GM19099 (cell line): Measurements from ENCODE around the gene FAM240B.

Source experiments
- POLR2A ChIP-seq: IDR thresholded peaks from 3 replicates; pipeline ENCODE4 v1.6.1; 2011; ENCODE audit warnings: low read depth; ENCODE audit not compliant: insufficient read length; ENCODE audit errors: extremely low read depth

The FAM240B gene

GRCh38 chr9:38715684-38716083, 4.2 kb downstream of the FAM240B start:
- TF ChIP-seq POLR2A = no peak

- no peak for TF ChIP-seq POLR2A
These were observed 6.5 kb downstream of the FAM240B start for GRCh38 chr9:38713426-38713825.

GRCh38 chr9:38708759-38709158, 11.2 kb downstream of the FAM240B start:
- no peak for TF ChIP-seq POLR2A

- no peak for TF ChIP-seq POLR2A
These were observed 11.9 kb downstream of the FAM240B start for GRCh38 chr9:38707885-38708637.

GRCh38 chr9:38706493-38706892, 13.4 kb downstream of the FAM240B start:
- no peak for TF ChIP-seq POLR2A

- no peak for TF ChIP-seq POLR2A
These were observed 14.0 kb downstream of the FAM240B start for GRCh38 chr9:38705917-38706316.

- no peak for TF ChIP-seq POLR2A
These were observed 19.2 kb downstream of the FAM240B start for GRCh38 chr9:38700695-38701094.

GRCh38 chr9:38699337-38699736, 20.6 kb downstream of the FAM240B start:
- no peak for TF ChIP-seq POLR2A

GRCh38 chr9:38697776-38698300, 22.1 kb downstream of the FAM240B start:
- TF ChIP-seq POLR2A = no peak

- no peak for TF ChIP-seq POLR2A
These were observed 22.9 kb downstream of the FAM240B start for GRCh38 chr9:38696999-38697398.

GRCh38 chr9:38694676-38695075, 25.3 kb downstream of the FAM240B start:
- TF ChIP-seq POLR2A = no peak

GRCh38 chr9:38692707-38693106, 27.2 kb downstream of the FAM240B start:
- TF ChIP-seq POLR2A = no peak

GRCh38 chr9:38690574-38690973, 29.4 kb downstream of the FAM240B start:
- no peak for TF ChIP-seq POLR2A

- no peak for TF ChIP-seq POLR2A
These were observed 30.3 kb downstream of the FAM240B start for GRCh38 chr9:38689678-38690077.

- TF ChIP-seq POLR2A = no peak
These were observed 31.9 kb downstream of the FAM240B start for GRCh38 chr9:38687992-38688391.

GRCh38 chr9:38687389-38687842, 32.5 kb downstream of the FAM240B start:
- TF ChIP-seq POLR2A = no peak
